GM18499 (cell line): ENCODE results near the gene KCNQ5.

ENCODE experiments used
- ATAC-seq: cut with Tn5 transposase; IDR thresholded peaks from one replicate; pipeline ENCODE4 v1.9.1; 2021; ENCODE audit warnings: moderate number of reproducible peaks; ENCODE audit not compliant: insufficient read depth, unreplicated experiment

The KCNQ5 gene

DNA sequence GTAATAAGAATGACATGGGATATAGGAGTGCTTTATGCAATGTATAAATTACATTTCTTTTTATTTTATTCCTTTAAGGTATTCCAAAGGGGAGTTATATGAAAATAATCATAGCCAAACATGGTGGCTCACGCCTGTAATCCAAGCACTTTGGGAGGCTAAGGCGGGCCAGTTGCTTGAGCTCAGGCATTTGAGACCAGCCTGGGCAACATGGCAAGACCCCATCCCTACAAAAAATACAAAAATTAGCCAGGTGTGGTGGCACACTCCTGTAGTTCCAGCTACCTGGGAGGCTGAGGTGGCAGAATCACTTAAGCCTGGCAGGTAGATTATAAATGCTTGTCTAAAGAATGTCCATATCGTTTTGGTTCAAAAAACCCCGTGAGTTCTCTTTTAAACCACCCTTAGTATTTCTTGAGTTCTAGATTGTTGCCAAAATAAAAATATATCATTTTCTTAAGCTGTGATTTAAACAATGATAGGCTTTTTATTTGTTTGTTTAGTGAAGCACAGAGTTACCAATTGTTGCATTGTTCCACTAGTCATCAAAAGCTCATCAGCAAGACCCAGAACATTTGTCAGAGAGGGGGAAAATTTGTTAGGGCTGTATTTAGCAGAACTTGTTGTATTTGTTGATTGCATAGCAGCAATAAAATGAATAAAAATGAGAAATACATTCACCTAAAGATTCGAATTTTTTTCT, 457.2 kb downstream of the KCNQ5 start:
- no peak for ATAC-seq

DNA sequence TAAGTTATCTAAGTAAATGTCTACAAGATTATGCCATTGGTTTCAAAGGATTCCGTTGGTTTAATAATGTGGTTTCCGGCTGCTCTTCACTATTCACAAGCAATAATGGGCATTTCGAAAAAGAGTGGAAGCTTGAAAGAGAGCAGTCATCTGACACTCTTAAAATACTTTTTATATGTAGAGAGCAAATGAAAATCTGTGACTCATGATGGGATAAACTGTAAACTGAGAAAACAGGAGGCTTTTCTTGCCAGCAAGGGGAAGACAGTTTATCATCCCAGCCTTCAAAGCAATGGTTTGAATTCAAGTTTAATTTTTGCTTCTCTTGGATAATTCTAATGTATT, 457.7 kb downstream of the KCNQ5 start:
- no peak for ATAC-seq

DNA sequence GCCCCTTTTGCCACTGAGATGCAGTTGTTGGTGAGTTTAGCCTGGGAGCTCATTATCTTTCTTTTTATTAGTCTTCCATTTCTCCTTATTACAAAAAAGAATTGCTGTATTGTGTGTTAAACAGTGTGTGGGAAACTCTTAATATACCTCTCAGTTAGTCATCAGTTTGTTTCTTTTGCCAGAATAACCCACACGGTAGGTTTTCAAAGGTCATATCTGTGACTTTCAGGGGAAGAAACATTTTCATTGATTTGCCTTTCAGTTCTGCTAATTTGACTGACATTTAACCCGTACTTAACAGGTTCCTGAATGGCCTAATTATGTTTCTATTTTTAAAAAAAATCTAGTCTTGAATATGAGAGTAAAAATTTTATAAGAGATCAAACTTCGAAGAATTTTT, 458.1 kb downstream of the KCNQ5 start:
- ATAC-seq, result no peak

DNA sequence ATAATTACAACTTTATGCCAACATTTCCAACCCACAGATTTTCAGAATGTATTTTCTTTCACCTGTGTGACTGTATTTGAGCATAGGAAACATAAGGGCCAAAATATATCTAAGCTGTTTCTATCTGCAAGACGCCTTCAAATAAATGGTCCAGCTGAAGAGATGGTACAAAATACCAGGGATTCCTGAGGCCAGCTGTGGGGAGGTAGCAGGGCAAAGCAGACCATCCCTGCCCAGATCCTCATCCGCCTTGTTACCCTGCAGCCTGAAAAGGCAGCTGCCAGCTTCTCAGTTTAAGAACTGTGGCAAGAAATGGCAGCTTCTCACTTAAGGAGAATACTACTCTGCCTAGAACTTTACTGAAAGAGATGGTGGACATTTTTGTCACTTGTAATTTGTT, 460.1 kb downstream of the KCNQ5 start:
- ATAC-seq, result no peak

DNA sequence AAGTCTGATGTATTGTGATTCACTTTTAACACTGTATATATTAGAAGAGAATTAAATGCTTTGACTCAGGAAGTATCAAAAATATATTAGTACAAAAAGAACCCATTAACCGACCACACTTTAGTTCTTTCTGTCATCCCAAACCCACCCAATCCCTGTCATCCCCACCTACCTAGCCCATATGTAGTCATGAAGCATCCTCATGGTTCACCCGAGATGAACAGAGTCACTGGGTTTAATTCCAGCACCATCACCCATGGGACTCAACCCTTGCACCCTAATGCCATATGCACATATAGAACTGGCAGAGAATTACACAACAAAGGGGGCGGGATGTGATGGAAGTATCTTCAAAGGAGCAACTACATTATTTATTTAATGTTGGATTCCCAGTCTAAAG, 462.0 kb downstream of the KCNQ5 start:
- ATAC-seq, result no peak

DNA sequence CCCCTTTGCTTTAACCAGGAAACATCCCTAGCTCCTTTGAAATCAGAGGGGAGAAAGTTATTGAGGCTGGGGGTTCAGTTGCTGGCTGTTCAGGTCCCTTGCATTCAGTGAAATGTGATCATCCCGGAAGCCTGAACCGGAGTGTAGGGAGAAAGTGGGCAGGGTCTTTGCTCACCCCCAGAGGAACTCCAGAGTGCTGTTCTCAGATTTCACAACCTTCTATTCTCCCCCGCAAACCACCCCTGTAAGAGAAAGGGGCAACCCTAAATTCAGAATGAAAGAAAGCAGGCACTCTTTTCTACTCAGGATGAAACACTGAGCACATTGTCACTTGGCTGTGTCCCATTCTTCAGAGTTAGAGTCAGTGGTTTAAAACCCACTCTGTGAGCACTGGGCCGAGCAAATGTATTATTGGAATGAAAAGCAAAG, 463.6 kb downstream of the KCNQ5 start:
- ATAC-seq, result no peak

DNA sequence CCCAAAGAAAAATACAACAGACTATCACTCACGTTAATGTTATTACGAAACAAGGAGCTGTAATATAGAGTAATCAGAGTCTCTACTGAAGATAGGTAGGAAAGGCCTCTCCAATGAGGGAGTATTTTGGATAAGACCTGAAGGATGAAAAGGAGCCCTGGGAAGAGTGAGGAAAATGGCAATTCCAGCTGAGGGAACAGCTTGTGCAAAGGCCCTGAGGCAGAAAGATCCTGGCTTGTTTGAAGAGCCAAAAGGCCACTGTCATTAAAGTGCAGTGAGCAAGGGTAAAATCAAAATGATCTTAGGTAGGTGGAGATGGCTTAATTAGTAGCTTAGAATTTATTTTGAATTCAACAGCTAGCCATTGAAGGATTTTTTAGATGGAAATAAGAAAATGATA, 464.9 kb downstream of the KCNQ5 start:
- ATAC-seq, result no peak

DNA sequence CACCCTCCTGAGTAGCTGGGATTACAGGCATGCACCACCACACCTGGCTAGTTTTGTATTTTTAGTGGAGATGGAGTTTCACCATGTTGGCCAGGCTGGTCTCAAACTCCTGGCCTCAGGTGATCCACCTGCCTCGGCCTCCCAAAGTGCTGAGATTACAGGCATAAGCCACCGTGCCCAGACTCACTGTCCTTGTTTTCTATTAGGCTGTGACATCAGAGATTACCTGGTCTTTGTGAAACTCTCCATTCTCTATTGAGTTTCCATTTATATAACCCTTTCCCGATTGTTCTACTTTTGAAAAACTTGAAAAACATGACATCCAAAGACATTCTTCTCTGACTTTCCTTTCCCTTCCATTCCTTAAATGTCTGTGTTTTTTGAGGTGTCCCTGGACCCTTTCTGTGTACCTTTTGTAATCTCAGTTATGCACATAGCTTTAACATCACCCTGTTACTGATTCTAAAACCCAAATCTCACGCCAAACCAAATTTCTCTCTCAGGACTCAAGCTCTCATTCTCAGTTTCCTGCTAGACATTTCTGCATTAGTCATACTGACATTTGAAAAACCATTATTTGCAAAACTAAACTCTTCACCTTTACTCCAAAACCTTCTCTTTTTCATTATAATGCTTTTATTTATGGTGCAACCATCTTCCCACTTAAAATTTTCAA, 466.4 kb downstream of the KCNQ5 start:
- ATAC-seq, result peak; percentile 66

DNA sequence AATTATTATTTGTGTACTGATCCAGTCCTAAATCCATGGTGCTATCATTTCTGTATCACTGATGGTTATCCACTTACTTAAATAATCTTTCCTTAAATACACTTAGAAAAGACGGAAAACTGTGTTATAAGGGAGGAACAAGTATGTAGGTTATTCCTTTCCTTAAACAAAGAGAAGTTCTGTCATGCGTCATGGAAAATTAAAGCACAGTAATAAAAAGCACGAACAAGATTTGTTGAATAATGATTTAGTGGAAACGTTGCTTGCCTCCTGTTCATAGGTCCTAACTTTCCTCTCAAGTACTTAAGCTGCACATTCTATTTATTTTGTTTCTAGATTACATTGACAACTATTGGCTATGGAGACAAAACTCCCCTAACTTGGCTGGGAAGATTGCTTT, 483.1 kb downstream of the KCNQ5 start:
- ATAC-seq, result no peak

DNA sequence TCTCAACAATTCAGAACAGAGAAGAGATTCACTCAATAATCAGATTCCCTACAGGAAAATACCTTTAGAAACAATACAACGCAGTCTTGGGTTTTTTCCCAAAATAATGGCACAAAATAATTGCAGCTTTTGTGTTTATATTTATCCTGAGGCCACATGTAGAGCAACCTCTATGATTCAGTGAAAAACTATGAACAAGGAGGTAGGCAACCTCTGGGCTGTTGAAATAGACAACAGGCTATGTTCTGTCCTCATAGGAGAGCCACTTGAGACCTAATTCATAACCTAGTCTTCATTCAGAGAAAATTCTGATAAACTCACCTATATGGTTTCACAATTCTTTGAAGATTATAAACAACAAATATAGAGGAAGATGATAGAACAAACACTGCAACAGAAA, 485.2 kb downstream of the KCNQ5 start:
- no peak for ATAC-seq

DNA sequence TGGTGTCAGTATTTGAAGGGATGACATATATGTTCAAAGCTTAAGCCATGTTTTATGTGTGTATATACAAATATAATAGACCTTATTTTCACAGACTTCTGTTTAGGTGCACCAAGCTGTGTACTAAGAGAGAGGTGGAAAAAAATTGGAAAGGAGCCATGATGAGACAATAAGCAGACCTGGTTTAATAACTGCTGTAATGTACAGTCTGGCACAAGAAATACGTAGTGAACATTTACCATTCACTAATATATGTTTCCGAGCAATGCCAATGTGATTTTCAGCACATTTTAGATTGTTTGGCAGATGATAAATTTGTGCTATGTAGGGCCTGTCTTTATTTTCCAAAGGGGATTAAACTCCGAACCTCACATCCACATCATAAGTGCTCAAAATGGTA, 487.1 kb downstream of the KCNQ5 start:
- no peak for ATAC-seq

DNA sequence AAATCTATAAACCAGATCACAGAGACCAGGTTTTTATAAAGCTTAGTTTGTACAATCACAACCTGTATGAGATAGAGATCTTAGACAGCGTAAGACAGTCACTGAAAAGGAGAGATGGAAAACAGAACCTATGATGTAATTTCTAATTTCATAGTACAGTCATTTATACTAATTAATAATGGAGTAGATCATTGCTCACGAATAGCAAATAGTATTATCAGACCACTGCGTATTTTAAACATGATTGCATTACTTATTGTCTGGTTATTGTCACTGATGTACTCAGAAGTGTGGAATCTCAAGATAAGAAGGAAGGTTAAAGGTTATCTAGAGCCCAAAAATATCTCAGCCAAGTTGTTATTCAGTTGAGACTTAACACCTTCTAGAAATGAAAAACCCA, 487.8 kb downstream of the KCNQ5 start:
- ATAC-seq, result no peak

DNA sequence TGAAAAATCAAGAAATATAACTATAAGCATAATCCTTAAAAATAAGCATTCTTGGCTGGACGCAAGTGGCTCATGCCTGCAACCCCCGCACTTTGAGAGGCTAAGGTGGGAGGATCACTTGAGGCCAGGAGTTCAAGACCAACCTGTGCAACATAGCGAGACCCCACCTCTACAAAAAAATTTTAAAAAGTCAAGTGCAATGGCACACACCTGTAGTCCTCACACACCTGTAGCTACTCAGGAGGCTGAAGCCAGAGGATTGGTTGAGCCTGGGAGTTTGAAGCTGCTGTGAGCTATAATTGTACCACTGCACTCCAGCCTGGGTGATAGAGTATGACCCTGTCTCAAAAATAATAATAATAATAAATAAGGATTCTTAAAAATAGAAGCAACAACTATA, 494.5 kb downstream of the KCNQ5 start:
- ATAC-seq, result no peak

DNA sequence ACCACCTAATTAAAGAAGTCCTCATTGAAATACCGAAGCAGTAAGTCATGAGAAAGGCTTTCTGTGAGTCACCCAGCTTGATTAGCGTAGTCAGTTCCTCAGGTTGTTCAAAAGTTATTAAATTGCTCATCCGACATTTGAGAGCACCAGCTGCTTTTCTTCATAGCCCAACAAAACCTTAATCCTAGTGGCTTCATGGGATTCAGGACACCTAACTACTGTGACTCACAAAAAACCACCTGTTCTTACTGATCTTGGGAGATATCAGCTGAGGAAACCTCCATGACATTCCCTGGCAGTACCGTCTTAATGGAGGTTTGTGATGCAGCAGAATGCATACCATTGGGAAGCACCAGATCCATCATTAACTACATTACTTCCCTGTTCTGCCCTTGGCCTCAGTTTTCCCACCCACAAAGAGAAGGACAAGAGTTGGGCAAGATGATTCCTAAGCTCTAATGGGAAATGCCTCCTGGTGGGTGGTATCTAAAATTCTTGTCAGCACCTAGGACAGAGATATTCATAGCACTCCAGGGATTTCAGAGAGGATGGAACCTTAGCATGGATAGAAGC, 499.6 kb downstream of the KCNQ5 start:
- ATAC-seq, result no peak

DNA sequence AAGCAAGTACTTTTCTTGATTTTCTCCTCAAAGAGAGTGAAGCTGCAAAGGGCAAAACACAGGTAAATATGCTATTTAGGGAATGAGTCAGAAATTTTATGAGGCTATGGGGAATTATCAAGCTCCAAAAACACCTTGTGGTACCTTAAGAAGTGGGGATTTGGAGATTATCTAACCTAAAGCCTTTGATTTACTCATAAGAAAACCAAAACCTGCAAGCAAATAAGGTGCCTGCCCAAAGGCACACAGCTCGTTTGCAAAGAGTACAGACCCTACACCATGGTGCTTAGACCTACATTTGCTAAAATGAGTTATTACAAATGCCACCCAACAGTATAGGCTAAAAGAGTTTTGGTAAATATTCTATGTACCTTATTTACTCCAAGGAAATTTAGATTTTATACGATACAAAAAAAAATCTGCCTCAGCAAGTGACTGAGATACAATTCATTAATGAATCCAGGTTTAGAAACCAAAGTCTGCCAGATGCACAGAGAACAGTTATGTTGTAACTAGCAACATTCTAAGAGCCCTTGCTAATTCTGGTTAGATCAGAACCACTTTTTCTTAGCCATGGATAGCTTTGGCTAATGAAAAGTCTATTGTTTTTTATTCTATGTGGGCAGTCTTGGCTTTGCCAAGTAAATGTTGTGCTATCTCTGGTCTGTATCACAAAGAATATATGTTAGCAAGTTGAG, 501.9 kb downstream of the KCNQ5 start:
- ATAC-seq, result no peak

DNA sequence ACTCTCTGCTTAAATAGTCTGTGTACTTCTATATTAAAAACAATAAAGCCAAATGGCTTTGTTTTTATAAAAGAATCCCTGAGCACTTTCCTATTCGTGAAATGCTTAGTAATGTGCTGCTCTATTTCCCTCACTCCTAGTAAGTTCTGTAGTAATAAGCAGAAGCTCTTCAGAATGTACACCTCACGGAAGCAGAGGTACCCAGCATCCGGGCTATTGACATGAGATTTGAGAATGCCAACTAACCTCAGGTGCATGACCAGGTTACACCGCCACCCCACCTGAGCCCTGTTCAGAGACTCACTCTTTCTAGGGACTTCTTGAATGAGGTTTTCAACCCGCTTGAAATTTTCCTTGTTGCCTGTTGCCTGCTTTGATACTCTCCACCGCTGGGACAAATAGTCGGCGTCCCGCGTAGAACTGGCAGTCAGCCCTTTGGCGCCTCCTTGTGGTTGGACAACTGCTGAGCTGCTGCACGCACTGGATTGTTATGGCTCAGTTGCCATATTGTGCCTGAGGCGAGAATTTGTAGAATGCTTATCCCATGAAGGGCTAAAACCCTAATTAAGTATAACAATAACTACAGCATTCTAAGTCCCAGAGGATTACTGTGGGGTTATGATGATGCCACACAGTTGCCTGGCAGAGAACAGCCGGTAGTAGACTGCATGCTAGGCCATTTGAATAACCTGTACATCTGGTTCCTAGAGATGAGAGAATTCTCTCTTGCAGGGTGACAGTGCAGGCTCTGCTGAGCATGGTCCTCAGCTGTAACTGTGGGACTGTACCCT, 508.0 kb downstream of the KCNQ5 start:
- ATAC-seq, result peak; percentile 98

DNA sequence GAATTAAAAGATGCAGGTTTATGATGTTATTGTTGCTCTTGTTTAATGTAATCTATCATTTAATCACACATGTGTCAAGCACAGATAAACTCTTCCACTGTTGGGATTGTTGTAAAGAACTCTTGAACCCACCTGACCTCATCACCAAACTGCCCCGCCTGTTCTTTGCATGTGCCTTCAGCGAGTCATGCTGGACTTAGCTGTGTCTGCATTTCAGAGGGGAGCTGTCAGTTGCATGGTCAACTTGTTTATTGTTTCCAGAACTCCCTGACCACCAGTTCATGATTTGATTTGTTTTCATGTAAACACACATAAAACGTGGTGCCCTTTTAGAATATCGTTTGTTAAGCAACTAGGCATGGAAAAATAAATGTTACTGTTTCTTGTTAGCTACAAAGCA, 509.8 kb downstream of the KCNQ5 start:
- no peak for ATAC-seq

DNA sequence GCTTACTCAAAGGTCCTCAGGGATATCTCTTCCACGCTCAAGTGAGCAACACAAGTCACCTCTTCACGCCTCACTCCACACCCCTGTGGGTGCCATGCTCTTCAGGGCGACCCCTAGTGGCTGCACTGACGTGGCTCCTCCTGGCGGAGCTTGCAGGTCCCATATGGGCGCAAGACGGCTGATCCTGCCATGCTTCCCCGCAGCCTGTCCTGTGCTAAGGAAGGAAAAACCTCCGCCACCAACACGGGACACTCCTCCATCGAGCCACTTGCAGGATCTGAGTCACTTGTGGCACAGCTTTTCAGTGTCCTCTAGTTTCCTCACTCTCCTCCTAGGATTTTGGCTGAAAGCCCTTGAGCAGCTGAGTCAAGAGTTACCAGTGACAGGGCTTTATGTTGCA, 512.7 kb downstream of the KCNQ5 start:
- no peak for ATAC-seq

DNA sequence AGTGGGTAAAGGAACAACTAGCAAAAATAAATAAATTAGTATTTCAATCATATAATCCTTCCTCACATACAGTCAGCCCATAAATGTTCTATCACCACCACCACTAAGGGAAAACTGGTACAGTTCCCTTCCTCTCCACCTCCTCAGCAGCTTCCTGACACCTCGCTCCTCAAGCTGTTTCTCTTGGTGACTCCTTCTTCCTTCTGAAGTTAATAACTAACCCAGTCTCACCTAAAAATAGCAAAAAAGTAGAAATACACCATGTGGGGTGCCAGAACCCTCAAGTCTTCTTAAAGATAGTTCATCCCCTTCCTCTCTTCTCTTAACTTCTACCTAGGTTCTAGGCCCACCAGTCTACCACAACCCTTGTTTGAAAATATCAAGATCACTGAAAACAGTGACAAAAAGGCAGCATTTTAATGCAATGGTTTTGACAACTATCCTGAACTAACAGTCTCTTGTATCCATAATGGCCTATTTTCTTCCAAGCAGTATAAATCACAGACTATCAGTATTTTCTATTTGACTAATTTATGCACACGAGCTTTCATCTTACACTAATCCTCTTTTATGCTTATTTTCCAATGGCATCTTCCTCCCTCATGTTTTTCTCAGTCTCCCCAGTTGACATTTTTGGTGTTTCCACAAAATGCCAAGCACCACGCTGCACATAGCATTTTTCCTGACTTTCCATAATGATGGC, 518.0 kb downstream of the KCNQ5 start:
- no peak for ATAC-seq

DNA sequence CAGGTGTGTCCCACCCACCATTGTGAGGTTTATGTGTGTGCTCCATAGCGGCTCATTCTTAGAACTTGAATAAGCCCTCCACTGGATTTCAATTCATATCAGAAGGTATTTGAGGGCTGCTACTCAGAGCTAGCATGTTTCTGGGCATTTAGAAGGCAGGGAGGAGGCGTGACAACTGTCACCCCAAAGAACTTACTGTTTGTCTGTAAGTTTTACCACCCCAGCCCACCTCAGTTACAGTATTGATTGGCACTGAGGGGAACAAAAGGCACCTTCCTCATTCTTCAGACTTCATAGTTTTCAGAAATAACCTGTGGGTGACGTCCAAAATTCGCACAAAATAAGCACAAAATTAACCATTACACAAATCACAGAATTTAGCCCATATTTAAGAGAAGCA, 521.7 kb downstream of the KCNQ5 start:
- ATAC-seq, result no peak
